HCT116 (cell line): ENCODE data around the gene PLCD1. TPM values are rescaled to one million over a fixed set of nuclear protein-coding genes. Genes with fewer than 3 reads are reported as not detected.

Experiments used
- ATAC-seq: fragments of 200-7000 bp; cut with Tn5 transposase; 2 replicates; pipeline ENCODE4 v1.9.1; 2020; ENCODE audit warnings: mild to moderate bottlenecking, moderate library complexity
- BruUV-seq: library from RNA; stranded (reverse); fragments of 400-500 nt; replicated peaks from 2 replicates; lab custom pipeline; 2021; lab: Mats Ljungman, UMichigan
- CTCF ChIA-PET: fragments of 300-600 bp; sonication (Branson Sonifier 250); formaldehyde crosslinking; loops from one replicate; lab custom pipeline; 2021; ENCODE audit warnings: antibody characterized with exemption; lab: Charles Lee
- POLR2A ChIA-PET: fragments of 300-600, 350-600 bp; sonication (Branson Sonifier 250); formaldehyde crosslinking; loops from one replicate; lab custom pipeline; 2021; ENCODE audit warnings: antibody characterized with exemption; lab: Charles Lee
- RAD21 ChIA-PET, 2 experiments: fragments of 300-600 bp; sonication (Branson Sonifier 250); formaldehyde crosslinking; loops; one replicate each; lab custom pipeline; 2023; ENCODE audit warnings: low total read pairs in 2 of 2; ENCODE audit not compliant: uncharacterized antibody in 2 of 2, unreplicated experiment in 2 of 2, low non-redundant PET in 1 of 2; lab: Charles Lee
- DNase-seq: peaks from one replicate; pipeline ENCODE4 v3.0.0-alpha.2; 2010; ENCODE audit warnings: low read depth, low spot score
- H2AFZ ChIP-seq: fragments of 200-600 bp; shearing (Covaris generic), sonication (generic); 2 replicates; pipeline ENCODE4 v1.6.1; 2017; ENCODE audit warnings: low read depth, mixed run types, mixed read lengths, antibody characterized with exemption, low read length; ENCODE audit not compliant: poor library complexity, severe bottlenecking
- H3K27ac ChIP-seq: 2 replicates; pipeline ENCODE4 v1.5.1; 2012; ENCODE audit warnings: low read depth, low read length
- H3K27me3 ChIP-seq: fragments of 200-600 bp; sonication (generic); 2 replicates; pipeline ENCODE4 v1.6.1; 2016; ENCODE audit warnings: mixed run types, low read length, mixed read lengths; ENCODE audit not compliant: insufficient read depth
- H3K36me3 ChIP-seq, 2 experiments: fragments of 200-500 bp in 1 of 2; fragments of 200-600 bp in 1 of 2; sonication (Bioruptor generic) in 1 of 2; sonication (generic) in 1 of 2; 2 replicates each; pipeline versions ENCODE4 v1.5.1 to v1.6.1; 2014 to 2016; ENCODE audit warnings: low read length in 2 of 2, inconsistent platforms in 1 of 2, mixed read lengths in 1 of 2, mixed run types in 1 of 2; ENCODE audit not compliant: insufficient read depth in 2 of 2, control insufficient read depth in 1 of 2
- H3K4me1 ChIP-seq, 2 experiments: fragments of 200-600 bp in 1 of 2; sonication (generic) in 1 of 2; 2 replicates each; pipeline versions ENCODE4 v1.5.1 to v1.6.1; 2012 to 2017; ENCODE audit warnings: low read length in 2 of 2, inconsistent platforms in 1 of 2, mild to moderate bottlenecking in 1 of 2, mixed read lengths in 1 of 2, mixed run types in 1 of 2, moderate library complexity in 1 of 2; ENCODE audit not compliant: insufficient read depth in 2 of 2, control insufficient read depth in 1 of 2
- H3K4me2 ChIP-seq: fragments of 200-600 bp; sonication (generic); 2 replicates; pipeline ENCODE4 v1.6.1; 2017; ENCODE audit warnings: mixed run types, low read length, mixed read lengths
- H3K4me3 ChIP-seq, 2 experiments: fragments of 200-600 bp in 1 of 2; sonication (generic) in 1 of 2; replicated peaks in 1 of 2; 2 replicates each; pipeline ENCODE4 v1.5.1; 2011 to 2016; ENCODE audit warnings: low read length in 2 of 2, control low read depth in 1 of 2, low read depth in 1 of 2, mild to moderate bottlenecking in 1 of 2, mixed read lengths in 1 of 2, mixed run types in 1 of 2
- H3K79me2 ChIP-seq: fragments of 200-600 bp; sonication (generic); 2 replicates; pipeline ENCODE4 v1.6.1; 2017; ENCODE audit warnings: mild to moderate bottlenecking, mixed run types, low read length, moderate library complexity, mixed read lengths; ENCODE audit not compliant: insufficient read depth
- H3K9ac ChIP-seq: fragments of 200-600 bp; sonication (generic); 2 replicates; pipeline ENCODE4 v1.6.1; 2016; ENCODE audit warnings: low read length, mixed read lengths
- H3K9me2 ChIP-seq: fragments of 200-600 bp; sonication (generic), shearing (Covaris generic); 2 replicates; pipeline ENCODE4 v1.6.1; 2017; ENCODE audit warnings: mixed run types, mild to moderate bottlenecking, moderate library complexity; ENCODE audit not compliant: insufficient read depth
- H3K9me3 ChIP-seq, 2 experiments: fragments of 200-500 bp in 1 of 2; fragments of 200-600 bp in 1 of 2; sonication (Bioruptor generic) in 1 of 2; sonication (generic) in 1 of 2; 2 replicates each; pipeline ENCODE4 v1.6.1; 2014 to 2017; ENCODE audit warnings: low read length in 2 of 2, mixed read lengths in 2 of 2, inconsistent platforms in 1 of 2, low read depth in 1 of 2, mild to moderate bottlenecking in 1 of 2, mixed run types in 1 of 2, moderate library complexity in 1 of 2; ENCODE audit not compliant: control insufficient read depth in 1 of 2, insufficient read depth in 1 of 2
- H4K20me1 ChIP-seq: fragments of 200-600 bp; sonication (generic), shearing (Covaris generic); 2 replicates; pipeline ENCODE4 v1.6.1; 2017; ENCODE audit warnings: mixed run types, mild to moderate bottlenecking, moderate library complexity; ENCODE audit not compliant: insufficient read depth
- CTCF ChIP-seq, 3 experiments: fragments of 200-600 bp in 1 of 3; sonication (generic) in 1 of 3; IDR thresholded peaks in 2 of 3; conservative IDR thresholded peaks in 1 of 3; 2 replicates each; pipeline ENCODE4 v1.5.1; 2012 to 2017; ENCODE audit warnings: low read depth in 2 of 3, low read length in 2 of 3, antibody characterized with exemption in 1 of 3, borderline replicate concordance in 1 of 3, control low read depth in 1 of 3, mild to moderate bottlenecking in 1 of 3, mixed read lengths in 1 of 3, mixed run types in 1 of 3, moderate library complexity in 1 of 3; ENCODE audit not compliant: insufficient read depth in 1 of 3
- EZH2 ChIP-seq: fragments of 200-600 bp; sonication (generic); IDR thresholded peaks from 2 replicates; pipeline ENCODE4 v1.6.1; 2017; ENCODE audit warnings: antibody characterized with exemption, mixed run types
- EZH2phosphoT487 ChIP-seq: fragments of 200-600 bp; IDR thresholded peaks from 2 replicates; pipeline ENCODE4 v1.6.1; 2018; ENCODE audit warnings: antibody characterized with exemption, borderline replicate concordance
- JUND ChIP-seq: IDR thresholded peaks from 2 replicates; pipeline ENCODE4 v1.6.1; 2012
- MAX ChIP-seq: IDR thresholded peaks from 2 replicates; pipeline ENCODE4 v1.6.1; 2012
- POLR2A ChIP-seq: IDR thresholded peaks from 2 replicates; pipeline ENCODE4 v1.7.0; 2011; ENCODE audit warnings: borderline replicate concordance; ENCODE audit not compliant: insufficient read depth, insufficient read length; ENCODE audit errors: extremely low read depth
- REST ChIP-seq: IDR thresholded peaks from 2 replicates; pipeline ENCODE4 v1.6.1; 2012; ENCODE audit warnings: low read depth
- SP1 ChIP-seq: IDR thresholded peaks from 2 replicates; pipeline ENCODE4 v1.6.1; 2012; ENCODE audit warnings: low read depth
- SRF ChIP-seq: IDR thresholded peaks from 2 replicates; pipeline ENCODE4 v1.6.1; 2012; ENCODE audit warnings: low read depth
- ZBTB33 ChIP-seq: IDR thresholded peaks from 2 replicates; pipeline ENCODE4 v1.6.1; 2011; ENCODE audit warnings: mild to moderate bottlenecking, low read length, moderate library complexity; ENCODE audit not compliant: insufficient replicate concordance; ENCODE audit errors: extremely low read depth
- ZNF274 ChIP-seq: fragments of 200-500 bp; sonication (Bioruptor generic); IDR thresholded peaks from 2 replicates; pipeline ENCODE4 v1.6.1; 2014; ENCODE audit warnings: mild to moderate bottlenecking, low read depth, low read length, inconsistent platforms
- intact Hi-C: fragments of 100-400 bp; cut with micrococcal nuclease; formaldehyde crosslinking; loops from 2 replicates; pipeline ENCODE4 v1.10.0; 2022
- total RNA-seq: library from RNA; stranded (reverse); gene quantifications from one replicate; pipeline ENCODE4 v1.2.1, GENCODE V29; 2021; ENCODE audit not compliant: unreplicated experiment

The PLCD1 gene
- total RNA-seq, 1 experiment from 2014 or later: 15.9 TPM

GRCh38 chr3:38051131-38051530 lies 21.7 kb upstream of the PLCD1 start:
- Histone ChIP-seq H3K9ac (no peak overlapping the region), H3K4me2 (no peak overlapping the region), H3K4me3 (no peak overlapping the region), H3K36me3 (no peaks in the 10 kb centered on the region), H3K9me2 (no peaks in the 10 kb centered on the region), H4K20me1 (no peaks in the 10 kb centered on the region), H3K4me1 (no peaks in the 10 kb centered on the region), H2AFZ (no peak overlapping the region), H3K27ac (no peak overlapping the region), H3K79me2 (no peaks in the 10 kb centered on the region), H3K9me3 (no peaks in the 10 kb centered on the region), H3K27me3 (no peaks in the 10 kb centered on the region)
- CTCF ChIA-PET: no interaction called here
- BruUV-seq: no TSS peak
- POLR2A ChIA-PET: no interaction called here
- no peak for DNase-seq
- no peak for ATAC-seq
- TF ChIP-seq ZBTB33: no peak
- RAD21 ChIA-PET: no interaction called here
- intact Hi-C loops: no loop called here

GRCh38 chr3:38049358-38050126 lies 20.1 kb upstream of the PLCD1 start:
- H4K20me1 ChIP-seq: no peaks in the 10 kb centered on the region
- H3K4me3 ChIP-seq: no peak overlapping the region
- ChIA-PET CTCF (no interaction called here), POLR2A (no interaction called here), RAD21 (no interaction called here)
- H3K9me2 ChIP-seq: no peaks in the 10 kb centered on the region
- H3K27me3 ChIP-seq: no peaks in the 10 kb centered on the region
- no peak overlapping the region for H3K4me2 ChIP-seq
- no peak for DNase-seq
- no peaks in the 10 kb centered on the region for H3K79me2 ChIP-seq
- H3K36me3 ChIP-seq: no peaks in the 10 kb centered on the region
- H3K9ac ChIP-seq: no peak overlapping the region
- no TSS peak for BruUV-seq
- no peaks in the 10 kb centered on the region for H3K9me3 ChIP-seq
- H3K27ac ChIP-seq: no peak overlapping the region
- intact Hi-C loops: no loop called here
- H3K4me1 ChIP-seq: no peaks in the 10 kb centered on the region
- no peak overlapping the region for H2AFZ ChIP-seq
- no peak for ATAC-seq
- TF ChIP-seq ZNF274 (no peak), MAX (no peak), REST (no peak), POLR2A (no peak), JUND (no peak), CTCF (IDR thresholded peaks at IDR 0.05 in 2 of 3, conservative IDR thresholded peaks at IDR 0.05 in 1 of 3; ENCODE audit: borderline replicate concordance in 1 of 3, insufficient read depth in 1 of 3, low read depth in 2 of 3, low read length in 2 of 3) (no peak), SP1 (no peak), EZH2phosphoT487 (no peak), EZH2 (no peak), SRF (no peak)
